NCI-H1105 treated with DMSO at 0.1 percent for 48 hours (cell line): ENCODE measurements around the gene RAB11FIP4.

Experiments used
- DNase-seq: peaks from one replicate; lab custom pipeline; 2025; lab: John Stamatoyannopoulos, UW

The RAB11FIP4 gene

GRCh38 chr17:31387438-31387837 is 4.0 kb upstream of the RAB11FIP4 start:
- no peak for DNase-seq

- DNase-seq: no peak
Measured at GRCh38 chr17:31388351-31388750, 3.1 kb upstream of the RAB11FIP4 start.

- DNase-seq: peak; percentile 28
Measured at GRCh38 chr17:31388770-31389656, 2.5 kb upstream of the RAB11FIP4 start.

- DNase-seq: no peak
Measured at GRCh38 chr17:31389657-31390381, 1.7 kb upstream of the RAB11FIP4 start.

DNA sequence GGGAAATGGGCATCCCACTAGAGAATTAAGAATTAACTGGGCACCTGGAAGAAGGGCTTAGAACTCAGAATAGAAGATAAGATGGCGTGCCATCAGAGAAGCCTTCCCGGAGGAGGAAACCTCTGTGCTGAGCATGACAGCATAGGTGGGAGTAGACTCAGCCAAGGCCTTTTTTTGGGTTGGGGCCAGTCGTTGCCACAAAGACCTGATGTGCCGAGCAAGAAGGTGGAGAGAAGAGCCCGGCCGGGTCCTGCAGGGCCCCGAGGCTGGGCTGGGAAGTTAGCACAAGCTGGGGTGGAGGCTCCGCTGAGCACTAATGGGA is 1.1 kb upstream of the RAB11FIP4 start:
- no peak for DNase-seq

- DNase-seq: peak; percentile 19
Measured at GRCh38 chr17:31390748-31391495, 553 bp upstream of the RAB11FIP4 start.

- no peak for DNase-seq
Measured at GRCh38 chr17:31392002-31392855, 754 bp downstream of the RAB11FIP4 start.

DNA sequence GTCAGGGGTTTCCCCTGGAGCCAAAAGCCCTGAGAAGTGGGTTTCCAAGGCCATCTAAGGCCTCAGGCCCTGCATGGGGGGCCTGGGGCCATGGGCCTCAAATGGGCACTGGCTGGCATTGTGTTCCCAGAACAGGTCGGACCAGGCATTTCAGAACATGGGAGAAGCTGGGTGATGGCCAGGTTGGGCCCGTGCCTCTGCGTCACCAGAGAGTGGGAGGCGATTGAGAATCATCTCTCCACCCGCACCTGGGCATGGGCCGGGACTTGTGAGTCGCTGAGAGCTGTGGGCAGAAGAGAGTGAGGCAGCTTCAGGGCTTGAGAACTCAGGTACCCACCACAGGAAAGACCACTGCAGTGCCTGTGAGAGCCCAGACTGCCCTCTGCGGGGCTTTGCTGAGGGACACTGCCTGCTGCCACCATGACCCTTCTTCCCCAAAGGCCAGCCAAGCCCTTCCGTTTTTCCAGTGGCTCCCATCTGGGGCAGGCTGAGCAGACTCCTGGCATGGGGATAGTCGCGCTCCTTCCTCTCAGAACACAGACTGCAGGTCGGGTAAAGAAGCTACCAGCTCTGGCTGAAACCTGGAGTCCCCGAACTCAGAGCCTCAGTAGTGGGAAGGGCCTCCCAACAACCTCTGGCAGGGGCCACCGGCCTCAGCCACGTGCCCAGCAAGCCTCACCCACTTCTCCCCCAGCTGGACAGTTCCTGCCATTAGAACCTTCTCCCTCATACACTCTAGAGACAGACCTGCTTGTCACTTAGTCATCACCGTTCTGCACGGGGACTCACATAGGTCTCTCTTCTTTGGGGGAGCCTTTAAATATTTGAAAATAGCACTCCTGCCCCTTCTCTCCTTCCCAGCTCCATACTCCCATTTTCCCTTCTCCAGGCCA is 1.6 kb downstream of the RAB11FIP4 start:
- no peak for DNase-seq

DNA sequence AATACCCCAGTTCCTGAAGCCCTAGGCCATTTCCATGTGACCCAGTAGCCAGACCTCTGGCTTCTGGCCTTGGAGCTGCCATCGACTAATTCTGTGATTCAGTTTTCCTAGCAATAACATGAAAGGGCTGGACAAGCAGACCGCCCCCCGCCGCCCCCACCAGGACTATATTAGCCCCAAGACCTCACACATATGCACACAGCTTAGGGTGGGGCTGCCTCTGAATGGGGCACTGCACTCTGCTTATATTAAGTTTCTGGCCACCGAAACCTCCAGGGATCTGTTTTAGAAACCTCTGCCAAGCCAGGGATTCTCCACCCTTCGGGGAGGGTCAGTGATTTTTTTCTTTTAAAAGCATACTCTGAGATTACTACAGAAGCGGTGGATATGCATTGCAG is 2.3 kb downstream of the RAB11FIP4 start:
- no peak for DNase-seq

DNA sequence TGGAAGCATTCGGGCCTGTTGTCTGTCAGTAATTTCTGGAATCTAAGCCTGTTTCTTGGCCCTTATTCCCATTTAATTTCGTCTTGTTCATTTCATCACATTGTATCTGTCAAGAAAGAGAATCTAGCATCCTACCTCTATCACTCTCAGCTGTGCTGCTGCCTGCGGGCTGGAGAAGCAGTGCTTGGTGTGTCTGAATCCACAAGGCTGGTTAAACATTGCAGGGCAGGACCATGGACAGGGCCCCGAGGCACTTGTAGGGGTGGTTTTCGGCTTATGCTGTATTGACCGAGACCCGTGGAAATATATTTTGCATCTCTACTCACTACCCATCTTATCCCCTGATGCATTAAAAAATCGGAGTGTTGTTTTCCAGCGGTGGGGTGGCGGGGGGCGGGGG is 3.1 kb downstream of the RAB11FIP4 start:
- DNase-seq: no peak

DNA sequence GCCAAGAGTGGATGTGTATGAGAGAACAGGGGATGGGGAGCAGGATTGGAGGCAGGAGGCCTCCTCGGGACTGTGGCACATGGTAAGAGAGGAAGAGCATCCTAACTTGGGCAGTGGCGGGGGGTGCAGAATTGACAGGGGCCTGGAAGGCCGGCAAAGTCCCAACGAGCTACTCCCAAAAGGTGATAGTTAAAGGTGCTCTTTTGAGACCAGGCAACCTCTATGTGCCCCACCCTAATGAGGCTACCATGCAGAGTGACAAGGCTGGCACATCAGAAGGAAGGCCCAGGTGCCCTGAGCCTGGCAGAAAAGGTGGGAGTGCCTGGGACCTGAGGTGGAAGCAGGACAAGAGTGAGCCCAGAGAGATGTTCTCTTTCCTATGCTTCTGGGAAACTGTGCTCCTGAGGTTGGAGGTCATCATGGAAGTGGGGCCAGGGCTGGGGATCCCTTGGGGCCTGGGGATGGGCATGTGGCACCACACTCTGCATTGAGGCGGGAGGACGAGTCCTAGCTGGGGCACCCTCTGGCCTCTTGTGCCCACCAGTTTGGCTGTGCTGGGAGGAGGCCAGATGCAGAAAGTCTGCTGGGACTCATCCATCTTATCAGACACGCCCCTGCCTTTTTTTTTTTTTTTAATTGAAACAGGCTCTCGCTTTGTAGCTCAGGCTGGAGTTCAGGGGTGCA is 5.9 kb downstream of the RAB11FIP4 start:
- DNase-seq: no peak

GRCh38 chr17:31398381-31399311 is 7.2 kb downstream of the RAB11FIP4 start:
- no peak for DNase-seq

DNA sequence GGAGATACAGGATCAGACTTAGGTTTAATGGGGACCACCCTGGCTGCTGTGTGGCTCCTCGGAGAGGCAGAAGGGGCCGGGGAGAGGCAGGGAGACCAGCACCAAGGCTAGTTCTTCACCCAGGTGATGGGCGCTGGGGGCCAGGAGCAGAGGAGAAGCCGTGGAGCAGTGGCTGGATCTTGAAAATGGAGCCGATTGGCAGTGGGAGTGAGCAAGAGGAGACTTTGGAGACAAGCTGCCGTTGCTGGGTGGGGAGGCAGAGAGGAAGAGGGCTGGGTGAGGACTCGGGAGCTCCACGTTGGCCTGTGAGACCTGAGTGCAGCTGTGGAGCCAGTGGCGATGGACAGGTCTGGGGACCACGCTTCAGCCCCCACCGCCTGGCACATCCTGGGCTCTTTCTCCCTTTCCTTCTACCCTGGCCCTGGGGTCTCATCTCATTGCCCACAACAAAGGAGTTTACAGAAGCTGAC is 9.0 kb downstream of the RAB11FIP4 start:
- DNase-seq: no peak

DNA sequence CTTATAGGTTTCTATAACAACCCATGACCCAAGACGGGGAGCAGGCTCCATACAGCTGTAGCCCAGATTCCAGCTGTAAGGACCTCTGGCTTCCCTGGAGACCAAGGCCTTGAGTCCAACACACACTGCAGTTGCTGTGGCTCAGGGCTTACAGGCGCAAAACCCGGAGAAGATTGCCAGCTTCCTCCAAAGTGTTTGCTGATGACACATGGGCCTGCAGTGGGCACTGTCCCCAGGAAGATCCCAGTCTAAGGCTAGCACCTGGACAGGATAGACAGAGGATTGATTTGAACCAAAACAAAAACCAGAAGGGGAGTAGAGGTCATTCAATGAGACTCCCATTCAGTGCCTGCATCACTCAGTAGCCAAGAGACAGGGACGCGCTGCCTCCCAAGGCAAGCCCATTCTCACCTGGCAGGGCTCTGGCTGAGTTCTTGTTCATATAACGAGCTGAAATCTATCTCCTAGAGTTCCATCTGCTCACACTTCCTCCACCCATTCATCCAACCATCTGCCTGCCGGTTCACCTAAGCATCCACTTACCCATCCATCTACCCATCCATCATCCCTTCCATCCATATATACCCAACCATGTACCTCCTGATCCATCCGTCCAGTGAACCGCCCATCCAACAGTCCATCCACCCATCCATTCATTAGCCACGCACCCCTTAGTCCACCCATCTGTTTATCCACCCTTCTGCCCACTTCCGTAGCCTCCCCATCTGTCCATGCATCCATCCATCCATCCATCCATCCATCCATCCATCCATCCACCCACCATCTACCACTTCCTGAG is 10.2 kb downstream of the RAB11FIP4 start:
- no peak for DNase-seq

DNA sequence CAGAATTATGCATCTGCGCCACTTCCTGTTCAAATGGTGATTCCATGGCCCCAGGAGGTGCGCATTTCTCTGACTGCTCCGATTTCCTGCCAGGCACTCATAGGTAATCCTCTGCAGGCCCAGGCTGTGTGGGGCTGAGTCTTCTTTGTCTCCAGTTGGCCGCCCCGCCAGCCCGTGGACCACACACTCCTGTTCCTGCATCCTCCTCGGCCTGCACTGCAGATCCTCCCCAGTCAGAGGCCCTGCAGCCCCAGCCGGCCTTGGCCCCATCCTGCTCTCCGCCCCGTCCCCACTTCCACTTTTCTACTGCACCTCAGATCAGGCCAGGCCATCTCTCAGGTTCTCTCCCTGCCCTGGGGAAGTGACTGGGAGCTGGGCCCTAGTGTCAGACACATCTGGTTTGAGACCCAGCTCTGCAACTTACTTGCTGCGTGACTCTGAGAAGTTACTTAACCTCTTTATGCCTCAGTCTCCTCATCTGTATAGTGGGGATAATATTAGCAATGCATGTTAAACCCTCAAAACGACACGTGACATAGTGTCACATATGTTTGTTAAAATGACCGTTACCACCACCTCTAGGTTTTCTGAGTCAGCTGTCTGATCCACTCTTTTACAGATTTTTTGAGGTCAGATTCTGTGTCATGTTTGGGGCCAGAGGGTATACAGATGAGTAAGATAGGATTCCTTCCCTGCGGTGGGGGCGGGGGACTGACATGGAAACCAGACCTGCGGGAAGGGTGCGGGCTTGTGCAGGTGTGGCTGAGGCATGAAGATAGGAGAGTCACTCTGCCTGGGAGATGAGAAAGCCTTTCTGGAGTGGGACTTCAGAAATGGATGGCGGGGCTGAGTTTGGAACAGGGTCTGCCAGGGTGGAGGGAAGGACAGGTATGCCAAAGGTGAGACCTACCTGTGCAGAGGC is 12.8 kb downstream of the RAB11FIP4 start:
- no peak for DNase-seq

DNA sequence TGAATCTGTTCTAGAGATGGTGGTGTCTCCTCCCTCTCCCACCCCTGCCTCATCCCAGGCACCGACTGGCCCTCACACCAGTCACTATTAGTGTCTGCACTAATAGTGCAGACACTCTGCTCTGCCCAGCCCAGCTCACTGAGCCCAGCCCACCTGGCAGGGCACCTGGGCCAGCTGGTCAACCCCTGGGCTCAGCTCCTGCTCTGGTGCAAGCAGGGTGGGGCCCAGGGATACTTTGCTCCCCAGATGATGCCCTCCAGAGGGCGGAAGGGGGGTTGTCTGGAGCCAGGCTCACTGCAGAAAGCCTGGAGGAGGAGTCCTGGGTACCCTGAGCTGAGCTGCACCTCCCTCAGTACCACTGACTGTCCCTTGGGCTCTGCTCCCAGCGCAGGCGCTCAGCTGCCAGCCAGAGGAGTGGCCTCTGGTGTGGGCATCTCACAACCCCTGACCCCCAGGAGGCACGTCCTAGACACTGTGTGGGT is 14.5 kb downstream of the RAB11FIP4 start:
- no peak for DNase-seq

DNA sequence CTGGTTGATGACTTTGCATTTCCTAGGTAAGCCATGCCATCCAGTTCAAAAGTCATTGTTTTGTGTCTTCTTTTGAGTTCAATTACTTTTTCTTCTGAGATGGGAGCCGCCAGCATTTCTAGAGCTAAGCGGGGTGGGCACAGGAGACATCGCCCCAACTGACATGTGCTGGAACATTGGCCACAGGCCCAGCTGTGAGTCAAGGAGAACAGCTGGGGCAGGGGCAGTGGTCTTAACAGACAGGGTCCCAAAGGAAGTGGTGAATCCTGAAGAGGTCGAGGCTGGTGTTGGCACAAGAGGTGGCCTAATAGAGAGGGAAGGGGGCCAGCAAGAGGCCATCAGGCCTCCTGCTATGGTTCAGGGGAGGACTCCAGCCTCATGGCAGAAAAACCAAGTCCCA is 17.1 kb downstream of the RAB11FIP4 start:
- DNase-seq: no peak
